Mucosa of gallbladder (tissue), 1 donor: ENCODE data around the gene GAREM2. TPM values are rescaled to one million over a fixed set of nuclear protein-coding genes. Genes with fewer than 3 reads are reported as not detected.
A peak's percentile ranks its signal among the peaks of the same experiment; 100 is the strongest.

ENCODE experiments used
- DNase-seq: peaks from one replicate; pipeline ENCODE4 v3.0.0-alpha.2; 2020; ENCODE audit warnings: low spot score
- total RNA-seq: library from RNA; stranded (reverse); gene quantifications from one replicate; pipeline ENCODE4 v1.2.1, GENCODE V29; 2021
- donor health status: DM: no; HTN: no; CAD: no.

GAREM2 gene
- total RNA-seq, 1 donor from 2014 or later, result 4.9 TPM

- DNase-seq, result no peak
These were observed 65.0 kb downstream of the GAREM2 start for GRCh38 chr2:26237868-26238267.

GRCh38 chr2:26238311-26238958 is 65.5 kb downstream of the GAREM2 start:
- peak; percentile 19 for DNase-seq

Other genes with a start within 250 kb of the GAREM2 start
- gene KIF3C, start 190.6 kb upstream of the GAREM2 start, total RNA-seq, result 10.1 TPM
- 173 TPM for gene RAB10, start 139.0 kb upstream of the GAREM2 start, total RNA-seq
- 134 TPM for gene HADHA, start 71.5 kb downstream of the GAREM2 start, total RNA-seq
- gene HADHB, start 71.9 kb downstream of the GAREM2 start, total RNA-seq, result 135 TPM
- 30.9 TPM for gene SELENOI, start 173.1 kb downstream of the GAREM2 start, total RNA-seq
- 0.35 TPM for gene ADGRF3, start 173.7 kb downstream of the GAREM2 start, total RNA-seq
- 0.40 TPM for gene DRC1, start 228.8 kb downstream of the GAREM2 start, total RNA-seq